Right lobe of liver (tissue), 4 donors: Measurements from ENCODE around the gene SEL1L.

ENCODE experiments used
- POLR2A ChIP-seq: fragments of 450-650 bp; IDR thresholded peaks from one replicate; pipeline ENCODE4 v1.6.1; 2017; ENCODE audit warnings: antibody characterized with exemption, mild to moderate bottlenecking
- TF ChIP-seq, protein P1 (sequence below), 4 donors: fragments of 200-600 bp in 3 of 4; fragments of 450-650 bp in 1 of 4; IDR thresholded peaks; one replicate each; pipeline versions ENCODE4 v1.5.1 to v1.8.0; 2016 to 2022; ENCODE audit warnings: antibody characterized with exemption in 4 of 4, mild to moderate bottlenecking in 2 of 4
- donor health status: DM: no; HTN: no; CAD: no.
- donor health status: DM: no; HTN: no; CAD: no.
- donor health status: DM: no; HTN: yes; CAD: no.

DNA sequence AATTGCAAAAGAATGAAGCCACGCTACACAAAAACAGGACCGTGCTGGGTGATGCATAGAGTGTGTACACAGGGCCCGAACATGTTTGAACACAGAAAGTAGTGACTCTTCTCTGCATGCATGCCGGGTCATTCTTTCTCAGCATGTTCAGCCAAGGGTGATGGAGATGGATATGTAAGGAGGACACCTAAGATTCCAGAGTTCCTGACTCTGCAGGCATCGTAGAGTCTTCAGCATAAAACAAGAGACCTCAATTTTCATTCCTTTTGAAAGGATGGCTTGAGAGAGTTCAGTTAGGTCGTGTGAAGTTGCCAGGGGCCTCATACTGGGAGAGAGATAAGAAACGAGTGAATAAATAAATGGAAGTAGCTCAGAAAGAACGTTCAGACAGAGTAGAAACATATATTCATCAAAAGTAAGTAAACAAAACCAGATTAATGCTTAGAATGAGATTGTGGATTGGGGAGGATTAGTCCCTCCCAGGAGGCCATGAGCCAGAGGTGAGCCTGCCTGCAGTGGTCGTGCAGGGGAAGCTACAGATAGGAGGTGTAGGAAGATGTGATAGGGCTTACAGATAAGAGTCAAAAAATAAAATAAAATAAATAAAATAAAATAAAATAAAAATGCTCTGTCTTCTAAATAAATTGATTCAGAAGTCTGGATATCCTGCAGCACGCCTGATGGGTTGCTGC, 27.6 kb upstream of the SEL1L start:
- no peak for TF ChIP-seq POLR2A
- TF ChIP-seq, protein P1, sequence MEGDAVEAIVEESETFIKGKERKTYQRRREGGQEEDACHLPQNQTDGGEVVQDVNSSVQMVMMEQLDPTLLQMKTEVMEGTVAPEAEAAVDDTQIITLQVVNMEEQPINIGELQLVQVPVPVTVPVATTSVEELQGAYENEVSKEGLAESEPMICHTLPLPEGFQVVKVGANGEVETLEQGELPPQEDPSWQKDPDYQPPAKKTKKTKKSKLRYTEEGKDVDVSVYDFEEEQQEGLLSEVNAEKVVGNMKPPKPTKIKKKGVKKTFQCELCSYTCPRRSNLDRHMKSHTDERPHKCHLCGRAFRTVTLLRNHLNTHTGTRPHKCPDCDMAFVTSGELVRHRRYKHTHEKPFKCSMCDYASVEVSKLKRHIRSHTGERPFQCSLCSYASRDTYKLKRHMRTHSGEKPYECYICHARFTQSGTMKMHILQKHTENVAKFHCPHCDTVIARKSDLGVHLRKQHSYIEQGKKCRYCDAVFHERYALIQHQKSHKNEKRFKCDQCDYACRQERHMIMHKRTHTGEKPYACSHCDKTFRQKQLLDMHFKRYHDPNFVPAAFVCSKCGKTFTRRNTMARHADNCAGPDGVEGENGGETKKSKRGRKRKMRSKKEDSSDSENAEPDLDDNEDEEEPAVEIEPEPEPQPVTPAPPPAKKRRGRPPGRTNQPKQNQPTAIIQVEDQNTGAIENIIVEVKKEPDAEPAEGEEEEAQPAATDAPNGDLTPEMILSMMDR (IDR thresholded peaks at IDR 0.05): no peak
